A673 (cell line): ENCODE results near the gene TPX2. TPM values are rescaled to one million over a fixed set of nuclear protein-coding genes. Genes with fewer than 3 reads are reported as not detected.

ENCODE experiments used
- BruUV-seq: library from RNA; stranded (reverse); fragments of 400-500 nt; replicated peaks from 2 replicates; lab custom pipeline; 2021; lab: Mats Ljungman, UMichigan
- CTCF ChIA-PET: fragments of 300-600 bp; sonication (Branson Sonifier 250); formaldehyde crosslinking; loops from one replicate; lab custom pipeline; 2022; ENCODE audit warnings: antibody characterized with exemption; lab: Charles Lee
- POLR2A ChIA-PET: fragments of 300-600 bp; sonication (Branson Sonifier 250); formaldehyde crosslinking; loops from one replicate; lab custom pipeline; 2022; ENCODE audit warnings: antibody characterized with exemption; ENCODE audit not compliant: low non-redundant PET; lab: Charles Lee
- DNase-seq: peaks from one replicate; pipeline ENCODE4 v3.0.0-alpha.2; 2015; ENCODE audit warnings: low spot score
- H3K27ac ChIP-seq: fragments of 200-600 bp; sonication (generic); 2 replicates; pipeline ENCODE4 v1.5.1; 2016; ENCODE audit warnings: mixed run types, low read depth, mild to moderate bottlenecking, mixed read lengths, antibody characterized with exemption, low read length; ENCODE audit not compliant: poor library complexity, severe bottlenecking
- H3K27me3 ChIP-seq: fragments of 200-600 bp; sonication (generic); replicated peaks from 2 replicates; pipeline ENCODE4 v1.6.1; 2017; ENCODE audit warnings: mixed run types, low read depth, mild to moderate bottlenecking, mixed read lengths, antibody characterized with exemption, low read length; ENCODE audit not compliant: insufficient read depth, poor library complexity
- H3K36me3 ChIP-seq: fragments of 200-600 bp; sonication (generic); 2 replicates; pipeline ENCODE4 v1.6.1; 2016; ENCODE audit warnings: mixed run types, mild to moderate bottlenecking, mixed read lengths, antibody characterized with exemption, low read length; ENCODE audit not compliant: insufficient read depth, poor library complexity, severe bottlenecking
- H3K4me1 ChIP-seq: fragments of 200-600 bp; sonication (generic); 2 replicates; pipeline ENCODE4 v1.6.1; 2017; ENCODE audit warnings: mixed run types, mild to moderate bottlenecking, mixed read lengths, antibody characterized with exemption, low read length; ENCODE audit not compliant: insufficient read depth, poor library complexity, severe bottlenecking
- H3K4me3 ChIP-seq: fragments of 200-600 bp; sonication (generic); 2 replicates; pipeline ENCODE4 v1.5.1; 2016; ENCODE audit warnings: low read depth, mixed run types, mild to moderate bottlenecking, mixed read lengths, low read length; ENCODE audit not compliant: poor library complexity, severe bottlenecking
- H3K9me3 ChIP-seq: fragments of 200-600 bp; sonication (generic); 2 replicates; pipeline ENCODE4 v1.6.1; 2016; ENCODE audit warnings: mixed run types, low read depth, mild to moderate bottlenecking, mixed read lengths, antibody characterized with exemption, low read length; ENCODE audit not compliant: poor library complexity, severe bottlenecking
- EZH2 ChIP-seq: fragments of 200-600 bp; sonication (generic); IDR thresholded peaks from 2 replicates; pipeline ENCODE4 v1.6.1; 2017; ENCODE audit warnings: borderline replicate concordance, low read depth, mild to moderate bottlenecking, mixed read lengths, antibody characterized with exemption, low read length; ENCODE audit not compliant: poor library complexity, severe bottlenecking
- intact Hi-C: fragments of 100-400 bp; cut with micrococcal nuclease; formaldehyde crosslinking; loops from one replicate; pipeline ENCODE4 v1.10.0; 2022; ENCODE audit not compliant: unreplicated experiment
- total RNA-seq: library from RNA; stranded (reverse); gene quantifications from 2 replicates; pipeline ENCODE4 v1.2.3, GENCODE V29; 2021
- TF ChIP-seq, protein P1 (sequence below): fragments of 300-800, 200-600 bp; sonication (generic); conservative IDR thresholded peaks from 2 replicates; pipeline ENCODE4 v1.5.1; 2017; ENCODE audit warnings: low read depth, mild to moderate bottlenecking, antibody characterized with exemption, low read length, moderate library complexity, mixed read lengths

TPX2 gene
- total RNA-seq, 1 experiment from 2014 or later: 187 TPM

DNA sequence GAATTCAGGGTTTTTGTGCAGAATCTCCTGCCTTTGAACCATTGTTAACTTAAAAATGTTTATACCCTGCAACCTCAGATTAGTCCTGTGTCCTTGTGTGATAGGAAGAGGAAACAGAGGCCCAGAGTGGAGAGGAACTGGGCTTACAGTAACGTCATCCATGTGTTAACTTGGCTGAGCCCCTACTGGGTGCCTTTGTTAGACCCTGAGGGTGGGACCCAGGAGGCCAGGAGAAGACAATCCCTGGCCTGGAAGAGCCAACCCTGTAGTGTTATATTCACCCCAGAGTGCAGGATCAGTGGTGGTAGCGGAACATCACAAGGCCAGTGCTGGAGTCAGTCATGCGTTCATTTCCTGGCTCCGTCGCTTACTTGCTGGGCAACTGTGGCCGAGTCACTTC lies 90.6 kb downstream of the TPX2 start:
- Histone ChIP-seq H3K36me3 (no peaks in the 10 kb centered on the region), H3K27me3 (no peaks in the 10 kb centered on the region), H3K4me1 (no peaks in the 10 kb centered on the region), H3K9me3 (no peaks in the 10 kb centered on the region), H3K4me3 (no peak overlapping the region), H3K27ac (no peak overlapping the region)
- ChIA-PET POLR2A (interaction anchor here (0.5 kb wide), 1 partner anchor 23 kb away, joined by 7 read pairs; no protein-coding TSS in a partner anchor), CTCF (interaction anchor here (0.5 kb wide), 1 partner anchor 944 kb away, joined by 9 read pairs; no protein-coding TSS in a partner anchor)
- no peak for DNase-seq
- TF ChIP-seq EZH2: no peak
- TF ChIP-seq, protein P1, sequence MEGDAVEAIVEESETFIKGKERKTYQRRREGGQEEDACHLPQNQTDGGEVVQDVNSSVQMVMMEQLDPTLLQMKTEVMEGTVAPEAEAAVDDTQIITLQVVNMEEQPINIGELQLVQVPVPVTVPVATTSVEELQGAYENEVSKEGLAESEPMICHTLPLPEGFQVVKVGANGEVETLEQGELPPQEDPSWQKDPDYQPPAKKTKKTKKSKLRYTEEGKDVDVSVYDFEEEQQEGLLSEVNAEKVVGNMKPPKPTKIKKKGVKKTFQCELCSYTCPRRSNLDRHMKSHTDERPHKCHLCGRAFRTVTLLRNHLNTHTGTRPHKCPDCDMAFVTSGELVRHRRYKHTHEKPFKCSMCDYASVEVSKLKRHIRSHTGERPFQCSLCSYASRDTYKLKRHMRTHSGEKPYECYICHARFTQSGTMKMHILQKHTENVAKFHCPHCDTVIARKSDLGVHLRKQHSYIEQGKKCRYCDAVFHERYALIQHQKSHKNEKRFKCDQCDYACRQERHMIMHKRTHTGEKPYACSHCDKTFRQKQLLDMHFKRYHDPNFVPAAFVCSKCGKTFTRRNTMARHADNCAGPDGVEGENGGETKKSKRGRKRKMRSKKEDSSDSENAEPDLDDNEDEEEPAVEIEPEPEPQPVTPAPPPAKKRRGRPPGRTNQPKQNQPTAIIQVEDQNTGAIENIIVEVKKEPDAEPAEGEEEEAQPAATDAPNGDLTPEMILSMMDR: no peak
- no TSS peak for BruUV-seq
- intact Hi-C loops: loop anchor here (10.0 kb wide), 1 partner anchor 825 kb away; no protein-coding TSS in a partner anchor

DNA sequence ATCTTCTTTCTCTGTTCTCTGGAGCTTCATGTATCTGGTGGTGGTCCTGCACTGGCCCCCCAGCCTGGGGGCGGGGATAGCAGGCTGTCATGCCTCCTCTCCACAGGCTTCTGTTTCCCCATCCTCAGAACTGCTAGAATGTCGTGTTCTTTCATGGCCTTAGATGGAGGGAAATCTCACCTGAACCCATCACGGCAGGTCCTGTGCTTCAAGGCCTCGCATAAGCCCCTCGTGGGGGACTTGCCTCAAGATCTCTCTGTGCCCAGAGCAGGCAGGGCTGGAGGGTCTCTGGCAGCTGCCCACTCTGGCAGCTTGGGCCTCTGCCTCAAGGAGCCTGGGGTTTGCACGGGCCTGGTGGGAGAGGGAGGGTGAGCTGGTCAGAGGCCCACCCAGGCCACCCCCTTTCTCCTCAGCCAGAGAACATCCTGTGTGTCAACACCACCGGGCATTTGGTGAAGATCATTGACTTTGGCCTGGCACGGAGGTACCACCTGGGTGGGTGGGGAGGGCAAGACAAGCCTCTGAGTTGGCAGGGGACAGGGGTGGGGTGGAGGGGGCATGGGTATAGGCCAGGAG lies 91.4 kb downstream of the TPX2 start:
- Histone ChIP-seq H3K27me3 (no peaks in the 10 kb centered on the region), H3K4me1 (no peaks in the 10 kb centered on the region), H3K9me3 (no peaks in the 10 kb centered on the region), H3K36me3 (no peaks in the 10 kb centered on the region), H3K27ac (no peak overlapping the region), H3K4me3 (no peak overlapping the region)
- POLR2A ChIA-PET: no interaction called here
- intact Hi-C loops: no loop called here
- BruUV-seq: no TSS peak
- TF ChIP-seq, protein P1: no peak
- TF ChIP-seq EZH2: no peak
- CTCF ChIA-PET: interaction anchor here (0.5 kb wide), 1 partner anchor 944 kb away, joined by 9 read pairs; no protein-coding TSS in a partner anchor
- DNase-seq: no peak

DNA sequence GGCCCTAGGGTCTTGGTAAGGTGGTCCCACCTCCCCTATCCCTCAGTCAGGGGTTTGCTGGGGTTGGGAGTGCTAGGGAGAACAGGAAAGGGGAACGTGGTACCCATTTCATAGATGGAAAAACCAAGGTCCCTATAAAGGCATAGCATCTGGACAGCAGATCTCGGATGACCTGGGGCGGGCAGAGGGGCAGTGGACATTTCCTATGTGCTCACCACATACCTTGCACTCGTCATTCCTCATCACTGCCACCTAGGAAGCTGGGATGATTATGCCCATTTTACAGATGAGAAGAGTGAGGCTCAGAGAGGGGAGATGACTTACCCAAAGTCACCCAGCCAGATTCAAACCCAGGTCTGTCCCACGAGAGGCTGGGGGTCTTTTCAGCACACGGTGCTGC lies 92.1 kb downstream of the TPX2 start:
- no peak for DNase-seq
- Histone ChIP-seq H3K27me3 (no peaks in the 10 kb centered on the region), H3K36me3 (no peaks in the 10 kb centered on the region), H3K4me3 (no peak overlapping the region), H3K4me1 (no peaks in the 10 kb centered on the region), H3K9me3 (no peaks in the 10 kb centered on the region), H3K27ac (no peak overlapping the region)
- intact Hi-C loops: no loop called here
- TF ChIP-seq, protein P1: no peak
- no peak for TF ChIP-seq EZH2
- no TSS peak for BruUV-seq
- POLR2A ChIA-PET: no interaction called here
- CTCF ChIA-PET: no interaction called here
